Heart left ventricle (tissue), 13 donors: Measurements from ENCODE around the gene RHOH.

ENCODE experiments used
- CTCF ChIP-seq, 12 donors: fragments of 200-600 bp; sonication (generic) in 4 of 12; IDR thresholded peaks; one replicate each; pipeline versions ENCODE4 v1.5.0 to v1.8.0; 2018 to 2022; ENCODE audit warnings: antibody characterized with exemption in 12 of 12, mild to moderate bottlenecking in 5 of 12
- POLR2A ChIP-seq, 2 donors: fragments of 450-650 bp; IDR thresholded peaks; one replicate each; pipeline ENCODE4 v1.6.1; 2017; ENCODE audit warnings: antibody characterized with exemption in 2 of 2, mild to moderate bottlenecking in 2 of 2, moderate library complexity in 2 of 2
- donor health status: ischemic (EF 13 %, LVEDD 7.1; RV severe dilation, severe dysfunction).
- donor health status: DM: no; HTN: yes; CAD: no.
- donor health status: DM: no; HTN: no; CAD: no.
- donor health status: ischemic (EF 25% LVEDD 6.9; RV normal size, moderate dysfunction).
- donor health status: ischemic (EF 25% LVEDD 5.7; RV mildly dilated, moderate dysfunction).
- donor health status: ischemic (EF 35%, LVEDD 5.7; RV mildly dilated, moderate dysfunction).
- donor health status: nonischemic (EF 11% LVEDD 7.7; RV severe dilation, severe dysfunction).
- donor health status: DM: yes; HTN: yes; CAD: no.
- donor health status: PGD.
- donor health status: ischemic (EF 29% LVEDD 5.4; RV normal size, mild dysfunction).
- donor health status: nonischemic (EF 23%, LVEDD 6.1; RV moderate dilation, normal function).

GRCh38 chr4:40240040-40240653, 43.3 kb downstream of the RHOH start:
- TF ChIP-seq CTCF (IDR thresholded peaks at IDR 0.05), result no peak
- no peak for TF ChIP-seq POLR2A (IDR thresholded peaks at IDR 0.05)
